ENCODE measurements around the gene SMG1. TPM values are rescaled to one million over a fixed set of nuclear protein-coding genes. Genes with fewer than 3 reads are reported as not detected.
"Not testable (repeated sequence)": the region's sequence is repeated elsewhere in the genome, so short reads cannot be mapped to it uniquely, and the experiment has no call there.

SMG1 gene
- total RNA-seq, 1 experiment from 2014 or later = 17.7 TPM

- no peak for DNase-seq (ENCODE audit: low read depth)
Measured at GRCh38 chr16:18936727-18937340, 10.6 kb upstream of the SMG1 start.

GRCh38 chr16:18933501-18933900, 7.3 kb upstream of the SMG1 start:
- DNase-seq (ENCODE audit: low read depth) = no peak

DNA sequence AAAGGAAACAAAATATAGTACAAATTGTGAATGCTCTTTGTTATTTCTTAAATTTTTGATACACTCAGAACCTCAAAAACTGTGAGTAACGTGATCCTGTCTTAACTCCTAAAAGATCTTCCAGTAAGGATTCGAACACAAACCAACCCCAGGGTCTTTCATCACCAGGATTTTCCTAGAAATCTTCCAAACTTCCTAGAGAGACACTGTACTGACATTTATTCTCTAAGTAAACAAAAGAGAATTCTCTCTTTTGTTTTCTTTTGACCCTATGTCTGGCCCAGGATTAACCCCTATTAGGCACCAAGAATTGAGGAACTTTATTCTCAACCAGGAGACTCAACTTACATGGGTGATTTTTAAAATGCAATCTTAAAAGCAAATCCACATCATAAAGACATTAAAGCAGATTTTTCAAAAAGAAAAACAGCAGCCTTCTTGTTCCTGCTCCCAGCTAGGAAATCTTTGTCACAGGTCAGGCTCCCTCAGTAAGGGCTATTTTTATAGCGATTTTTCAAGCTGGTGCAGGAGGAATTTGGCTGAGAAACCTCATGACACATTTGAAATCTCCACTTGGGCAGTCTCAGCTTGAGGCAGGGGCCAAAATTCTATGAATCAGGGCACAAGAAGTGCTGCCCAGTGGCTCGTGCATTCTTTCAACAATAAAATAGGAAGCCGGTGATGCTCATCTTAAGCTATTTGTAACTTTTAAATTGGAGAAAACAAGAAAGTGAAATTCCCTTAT, 6.2 kb upstream of the SMG1 start:
- DNase-seq (ENCODE audit: low read depth) = peak; percentile 14

DNA sequence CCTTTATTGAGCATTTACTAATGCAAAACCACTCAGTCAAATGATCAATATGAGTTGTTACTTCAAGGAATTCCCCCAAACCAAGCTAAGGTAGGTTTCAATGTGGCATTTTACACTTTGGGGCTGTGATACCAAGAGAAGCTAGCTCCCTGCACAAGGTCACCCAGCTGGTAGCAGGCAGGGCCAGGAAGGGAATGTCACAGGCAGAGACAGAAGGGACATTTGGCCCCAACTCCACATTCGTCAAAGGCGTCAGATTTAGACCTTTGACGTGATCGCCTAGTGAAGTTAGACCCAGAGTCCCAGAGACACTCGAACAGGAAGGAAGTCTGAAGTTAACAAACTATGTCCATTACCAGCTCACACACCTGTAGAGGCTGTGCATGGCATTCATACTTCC, 5.5 kb upstream of the SMG1 start:
- DNase-seq (ENCODE audit: low read depth) = no peak

DNA sequence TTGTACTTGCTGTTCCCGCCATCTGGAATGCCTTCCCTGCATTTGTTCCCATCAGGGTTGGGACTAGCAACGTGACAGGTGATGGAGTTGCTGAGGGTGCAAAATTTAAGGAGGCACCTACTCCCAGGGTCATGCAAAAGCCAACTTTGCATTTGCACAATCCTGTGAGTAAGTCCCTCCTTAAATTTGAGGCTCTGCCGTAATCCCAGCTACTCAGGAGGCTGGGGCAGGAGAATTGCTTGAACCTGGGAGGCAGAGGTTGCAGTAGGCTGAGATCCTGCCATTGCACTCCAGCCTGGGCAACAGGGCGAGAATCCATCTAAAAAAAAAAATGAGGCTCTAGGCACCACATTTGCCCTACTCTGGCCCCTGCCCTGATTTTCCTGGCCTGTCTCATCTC, 3.9 kb upstream of the SMG1 start:
- not testable (repeated sequence) for DNase-seq (ENCODE audit: low read depth)

DNA sequence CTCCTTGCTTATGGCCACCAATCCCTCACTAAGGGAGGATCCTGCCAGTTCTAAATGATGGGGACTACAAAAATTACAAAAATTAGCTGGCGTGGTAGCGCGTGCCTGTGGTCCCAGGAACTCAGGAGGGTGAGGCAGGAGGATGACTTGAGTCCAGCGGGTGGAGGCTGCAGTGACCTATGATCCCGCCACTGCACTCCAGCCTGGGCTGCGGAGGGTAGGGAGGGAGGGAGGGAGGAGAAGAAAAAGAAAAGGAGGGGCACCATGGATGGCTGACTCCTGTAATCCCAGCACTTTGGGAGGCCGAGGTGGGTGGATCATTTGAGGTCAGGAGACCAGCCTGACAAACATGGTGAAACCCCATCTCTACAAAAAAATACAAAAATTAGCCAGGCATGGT, 1.9 kb upstream of the SMG1 start:
- not testable (repeated sequence) for DNase-seq (ENCODE audit: low read depth)

GRCh38 chr16:18925215-18925985, 808 bp downstream of the SMG1 start:
- peak; percentile 65 for DNase-seq (ENCODE audit: low read depth)

DNA sequence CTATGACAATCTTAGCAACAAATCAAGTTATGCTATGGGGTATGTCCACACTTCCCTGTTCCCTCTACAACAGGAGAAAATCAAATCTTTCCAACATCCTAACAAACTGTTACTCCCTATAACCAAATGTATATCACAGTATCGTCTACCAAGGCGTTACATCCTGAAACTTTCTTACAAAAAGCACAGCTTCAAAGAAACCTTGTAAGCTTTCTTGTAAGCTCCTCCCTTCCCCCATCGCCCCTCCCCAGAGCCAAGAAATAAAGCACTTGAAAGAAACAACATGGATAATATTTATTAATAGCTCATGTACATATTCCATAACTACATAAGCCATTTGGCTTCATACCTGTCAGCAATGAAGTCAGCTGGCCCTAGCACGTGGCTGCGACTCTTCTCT, 2.3 kb downstream of the SMG1 start:
- DNase-seq (ENCODE audit: low read depth) = not testable (repeated sequence)

- not testable (repeated sequence) for DNase-seq (ENCODE audit: low read depth)
Measured at GRCh38 chr16:18923124-18923523, 3.1 kb downstream of the SMG1 start.

GRCh38 chr16:18909585-18909984, 16.6 kb downstream of the SMG1 start:
- not testable (repeated sequence) for DNase-seq (ENCODE audit: low read depth)

- not testable (repeated sequence) for DNase-seq (ENCODE audit: low read depth)
Measured at GRCh38 chr16:18908716-18909115, 17.5 kb downstream of the SMG1 start.

- not testable (repeated sequence) for DNase-seq (ENCODE audit: low read depth)
Measured at GRCh38 chr16:18902778-18903177, 23.4 kb downstream of the SMG1 start.

- DNase-seq (ENCODE audit: low read depth) = not testable (repeated sequence)
Measured at GRCh38 chr16:18902044-18902443, 24.2 kb downstream of the SMG1 start.

GRCh38 chr16:18901194-18901593, 25.0 kb downstream of the SMG1 start:
- not testable (repeated sequence) for DNase-seq (ENCODE audit: low read depth)

- not testable (repeated sequence) for DNase-seq (ENCODE audit: low read depth)
Measured at GRCh38 chr16:18884456-18884855, 41.8 kb downstream of the SMG1 start.

DNA sequence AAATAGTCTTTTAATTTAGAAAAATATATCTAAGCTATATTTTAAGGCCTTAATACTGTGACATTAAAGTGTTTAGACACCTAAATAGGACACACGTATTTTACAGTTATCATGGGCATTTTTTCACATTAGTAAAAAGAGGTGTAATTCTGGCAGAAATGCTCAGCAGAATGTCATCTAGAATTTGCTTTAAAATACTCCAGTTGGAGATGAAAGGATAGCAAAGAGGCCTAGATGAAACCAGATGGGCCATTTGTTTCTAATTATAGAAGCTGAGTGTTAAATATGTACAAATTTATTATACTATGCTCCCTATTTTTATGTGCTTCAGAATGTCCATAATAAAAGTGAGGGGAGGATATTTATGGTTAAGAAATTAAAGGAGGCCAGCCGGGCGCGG, 48.5 kb downstream of the SMG1 start:
- DNase-seq (ENCODE audit: low read depth) = not testable (repeated sequence)

DNA sequence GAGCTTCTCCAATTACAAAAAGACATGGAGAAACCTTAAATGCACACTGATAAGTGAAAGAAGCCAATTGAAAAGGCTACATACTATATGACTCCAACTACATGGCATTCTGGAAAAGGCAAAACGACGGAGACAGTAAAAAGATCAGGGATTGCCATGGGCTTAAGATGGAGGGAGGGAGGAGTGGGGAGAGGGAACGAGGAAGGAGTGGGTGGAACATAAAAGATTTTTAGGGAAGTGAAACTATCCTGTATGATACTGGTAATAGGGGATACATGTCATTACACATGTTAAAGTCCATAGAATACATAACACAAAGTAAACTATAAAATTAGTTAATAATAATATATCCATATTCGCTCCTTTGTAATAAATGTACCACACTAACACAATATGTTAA, 48.9 kb downstream of the SMG1 start:
- not testable (repeated sequence) for DNase-seq (ENCODE audit: low read depth)

- not testable (repeated sequence) for DNase-seq (ENCODE audit: low read depth)
Measured at GRCh38 chr16:18876301-18876700, 49.9 kb downstream of the SMG1 start.

DNA sequence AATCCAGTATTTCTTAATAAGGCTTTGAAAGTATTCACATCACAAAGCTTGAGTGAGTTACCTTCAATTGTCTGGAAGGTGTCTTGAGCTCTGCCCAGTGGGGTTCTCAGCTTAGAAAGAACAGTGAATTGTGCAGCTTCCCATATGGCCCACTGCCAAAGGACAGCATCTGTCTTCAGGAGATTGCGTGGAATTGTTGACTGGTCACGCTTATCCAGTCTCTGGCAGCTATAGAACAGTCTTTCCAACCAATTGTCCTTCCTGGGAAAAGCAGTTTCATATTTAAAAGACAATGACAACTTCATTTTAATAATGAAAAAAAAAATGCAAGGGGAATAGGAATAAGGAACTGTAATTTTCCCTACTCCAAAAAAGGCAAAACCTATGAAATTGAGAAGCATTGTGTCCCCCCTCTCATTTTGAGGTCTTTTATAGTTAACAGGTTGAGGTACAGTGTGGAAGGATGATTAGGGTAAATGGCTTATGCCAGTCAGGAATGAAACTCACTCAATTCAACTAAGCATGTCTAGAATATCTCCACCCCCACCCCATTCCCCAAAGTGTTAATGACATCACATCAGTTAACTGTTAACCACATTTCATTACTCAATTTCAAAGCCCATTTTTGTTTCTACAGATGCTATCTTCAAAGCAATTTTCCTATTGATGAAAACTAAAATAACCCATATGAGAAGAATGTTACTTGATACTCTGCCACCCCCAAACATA, 57.0 kb downstream of the SMG1 start:
- DNase-seq (ENCODE audit: low read depth) = not testable (repeated sequence)

- peak; percentile 79 for DNase-seq (ENCODE audit: low read depth)
Measured at GRCh38 chr16:18866277-18866823, 59.9 kb downstream of the SMG1 start.

GRCh38 chr16:18862891-18863290, 63.3 kb downstream of the SMG1 start:
- DNase-seq (ENCODE audit: low read depth) = not testable (repeated sequence)

Data from HT1080 (cell line).